Brain microvascular endothelial cell (primary cell): ENCODE results near the gene PPP1R14C.

Experiments used
- DNase-seq: peaks from one replicate; pipeline ENCODE4 v3.0.0-alpha.2; 2020
- H3K27ac ChIP-seq: fragments of 250-450 bp; sonication (Bioruptor Pico); 2 replicates; pipeline ENCODE4 v1.5.1; 2020; ENCODE audit warnings: mild to moderate bottlenecking, moderate library complexity
- H3K27me3 ChIP-seq: fragments of 250-450 bp; sonication (Bioruptor Pico); replicated peaks from 2 replicates; pipeline ENCODE4 v1.5.1; 2020; ENCODE audit warnings: mild to moderate bottlenecking
- H3K36me3 ChIP-seq: fragments of 250-450 bp; sonication (Bioruptor Pico); replicated peaks from 2 replicates; pipeline ENCODE4 v1.5.1; 2020; ENCODE audit warnings: mild to moderate bottlenecking
- H3K4me3 ChIP-seq: 2 replicates; pipeline ENCODE4 v1.5.1; 2011; ENCODE audit warnings: low read depth, mild to moderate bottlenecking, control low read depth, low read length, moderate library complexity
- CTCF ChIP-seq: IDR thresholded peaks from 2 replicates; pipeline ENCODE4 v1.5.1; 2011; ENCODE audit warnings: low read depth, mild to moderate bottlenecking, moderate library complexity, low read length, control low read depth, inconsistent platforms; ENCODE audit errors: missing control alignments
- in situ Hi-C: cut with HindIII; loops from 2 replicates; pipeline ENCODE4 v1.10.0; 2017; ENCODE audit warnings: low sequenced_read_pairs, low pct_ligation_motif_present

PPP1R14C gene

GRCh38 chr6:150224820-150225219, 82.0 kb downstream of the PPP1R14C start:
- TF ChIP-seq CTCF: no peak
- H3K27ac ChIP-seq: no peak overlapping the region
- no peaks in the 10 kb centered on the region for H3K27me3 ChIP-seq
- in situ Hi-C loops: no loop called here
- H3K4me3 ChIP-seq: no peak overlapping the region
- DNase-seq: no peak
- H3K36me3 ChIP-seq: no peaks in the 10 kb centered on the region

DNA sequence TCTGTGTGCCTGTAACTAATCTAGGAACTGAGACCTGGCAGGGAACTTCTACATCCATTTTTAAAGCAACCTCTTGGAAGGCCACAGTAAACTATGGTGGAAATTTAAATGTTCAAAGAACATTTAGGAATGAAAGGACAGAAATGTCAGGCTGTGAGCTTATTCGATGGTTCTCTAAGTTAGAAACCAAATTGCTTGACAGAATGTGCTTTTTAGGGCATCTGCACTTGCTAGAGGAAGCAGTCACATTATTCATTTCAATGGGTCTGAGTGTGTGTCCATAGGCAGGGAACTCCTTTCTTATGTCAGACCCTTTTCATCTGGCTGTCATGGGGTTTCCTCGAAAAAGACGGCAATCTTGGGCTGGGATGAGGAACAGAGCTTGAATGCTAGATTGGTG, 84.4 kb downstream of the PPP1R14C start:
- Histone ChIP-seq H3K27me3 (no peaks in the 10 kb centered on the region), H3K27ac (no peak overlapping the region), H3K4me3 (no peak overlapping the region), H3K36me3 (no peaks in the 10 kb centered on the region)
- DNase-seq: no peak
- TF ChIP-seq CTCF: no peak
- in situ Hi-C loops: no loop called here

DNA sequence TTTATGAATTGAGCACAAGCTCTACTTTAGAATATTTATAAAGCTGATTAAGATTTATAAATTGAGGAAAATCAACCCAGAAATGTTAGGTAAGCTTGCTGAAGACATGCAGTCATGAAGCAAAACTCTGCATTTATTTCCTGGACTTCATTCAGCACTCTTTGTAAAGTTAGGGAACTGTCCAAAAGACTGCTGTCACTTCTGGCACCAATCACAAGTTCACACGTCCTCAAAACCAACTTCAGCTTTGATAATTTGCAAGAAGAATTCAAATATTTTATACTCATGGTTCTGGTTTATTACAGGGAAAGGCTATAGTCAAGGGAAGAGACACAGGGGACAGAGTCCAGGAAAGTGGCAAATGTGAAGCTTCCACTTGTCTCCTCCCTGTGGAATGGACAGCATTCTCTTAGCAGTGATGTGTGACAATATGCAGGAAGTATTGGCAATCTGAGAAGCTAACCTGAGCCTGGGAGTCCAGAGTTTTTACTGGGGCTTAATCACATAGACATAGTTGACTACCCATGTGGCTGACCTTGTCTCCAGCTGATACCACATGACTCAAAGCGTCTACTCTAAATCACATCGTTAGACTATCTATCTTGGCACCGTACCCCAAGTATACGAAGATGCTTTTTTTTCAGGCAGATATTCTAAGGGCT, 85.4 kb downstream of the PPP1R14C start:
- Histone ChIP-seq H3K27me3 (no peaks in the 10 kb centered on the region), H3K36me3 (no peaks in the 10 kb centered on the region), H3K4me3 (no peak overlapping the region), H3K27ac (no peak overlapping the region)
- no peak for TF ChIP-seq CTCF
- DNase-seq: no peak
- in situ Hi-C loops: no loop called here

- Histone ChIP-seq H3K4me3 (no peak overlapping the region), H3K27me3 (no peaks in the 10 kb centered on the region), H3K36me3 (no peaks in the 10 kb centered on the region), H3K27ac (no peak overlapping the region)
- no peak for DNase-seq
- TF ChIP-seq CTCF: no peak
- in situ Hi-C loops: no loop called here
Observed at GRCh38 chr6:150229436-150230163, 86.8 kb downstream of the PPP1R14C start.

- H3K27me3 ChIP-seq: no peaks in the 10 kb centered on the region
- H3K27ac ChIP-seq: no peak overlapping the region
- TF ChIP-seq CTCF: no peak
- no peak for DNase-seq
- H3K4me3 ChIP-seq: no peak overlapping the region
- no peaks in the 10 kb centered on the region for H3K36me3 ChIP-seq
- in situ Hi-C loops: no loop called here
Observed at GRCh38 chr6:150230164-150230561, 87.3 kb downstream of the PPP1R14C start.
